HPDE6-E6E7 (cell line): ENCODE data around the gene ANTXR2.
A peak's percentile ranks its signal among the peaks of the same experiment; 100 is the strongest.
"Not testable (repeated sequence)": the region's sequence is repeated elsewhere in the genome, so short reads cannot be mapped to it uniquely, and the experiment has no call there.

Experiments used
- DNase-seq: peaks from one replicate; pipeline ENCODE4 v3.0.0; 2011; ENCODE audit warnings: missing footprints; ENCODE audit errors: extremely low spot score

The ANTXR2 gene

GRCh38 chr4:79918292-79918691 is 154.7 kb downstream of the ANTXR2 start:
- DNase-seq: no peak

- DNase-seq: peak; percentile 27
These were observed 155.8 kb downstream of the ANTXR2 start for GRCh38 chr4:79917246-79917645.

GRCh38 chr4:79915246-79915645 is 157.8 kb downstream of the ANTXR2 start:
- no peak for DNase-seq

GRCh38 chr4:79913581-79913980 is 159.4 kb downstream of the ANTXR2 start:
- DNase-seq: no peak

GRCh38 chr4:79907001-79907400 is 166.0 kb downstream of the ANTXR2 start:
- DNase-seq: no peak

- no peak for DNase-seq
These were observed 166.7 kb downstream of the ANTXR2 start for GRCh38 chr4:79906303-79906702.

GRCh38 chr4:79905212-79905611 is 167.8 kb downstream of the ANTXR2 start:
- no peak for DNase-seq

- DNase-seq: no peak
These were observed 168.7 kb downstream of the ANTXR2 start for GRCh38 chr4:79904331-79904730.

GRCh38 chr4:79900182-79900581 is 172.8 kb downstream of the ANTXR2 start:
- no peak for DNase-seq

GRCh38 chr4:79899481-79899880 is 173.5 kb downstream of the ANTXR2 start:
- no peak for DNase-seq

GRCh38 chr4:79898055-79898454 is 175.0 kb downstream of the ANTXR2 start:
- no peak for DNase-seq

- DNase-seq: no peak
These were observed 175.9 kb downstream of the ANTXR2 start for GRCh38 chr4:79897174-79897573.

- DNase-seq: no peak
These were observed 179.6 kb downstream of the ANTXR2 start for GRCh38 chr4:79893456-79893855.

- not testable (repeated sequence) for DNase-seq
These were observed 184.0 kb downstream of the ANTXR2 start for GRCh38 chr4:79889026-79889425.

- no peak for DNase-seq
These were observed 186.5 kb downstream of the ANTXR2 start for GRCh38 chr4:79886557-79886956.

- no peak for DNase-seq
These were observed 187.0 kb downstream of the ANTXR2 start for GRCh38 chr4:79886021-79886420.

GRCh38 chr4:79883290-79883689 is 189.7 kb downstream of the ANTXR2 start:
- no peak for DNase-seq

- DNase-seq: no peak
These were observed 190.2 kb downstream of the ANTXR2 start for GRCh38 chr4:79882806-79883205.

GRCh38 chr4:79881407-79881806 is 191.6 kb downstream of the ANTXR2 start:
- DNase-seq: no peak

GRCh38 chr4:79877511-79877910 is 195.5 kb downstream of the ANTXR2 start:
- DNase-seq: no peak

- DNase-seq: no peak
These were observed 197.6 kb downstream of the ANTXR2 start for GRCh38 chr4:79875344-79875899.

GRCh38 chr4:79874197-79874596 is 198.8 kb downstream of the ANTXR2 start:
- DNase-seq: no peak

GRCh38 chr4:79872738-79873137 is 200.3 kb downstream of the ANTXR2 start:
- no peak for DNase-seq

- DNase-seq: no peak
These were observed 201.1 kb downstream of the ANTXR2 start for GRCh38 chr4:79871961-79872360.
